Gastroesophageal sphincter (tissue), 4 donors: Measurements from ENCODE around the gene LDB2. TPM values are rescaled to one million over a fixed set of nuclear protein-coding genes. Genes with fewer than 3 reads are reported as not detected.

Experiments
- ATAC-seq: fragments of 150-250 bp; one replicate; pipeline ENCODE4 v1.9.1; 2016; ENCODE audit warnings: mild to moderate bottlenecking, moderate library complexity
- H3K27ac ChIP-seq, 4 donors: fragments of 200-600 bp; sonication (generic) in 3 of 4; 1 replicate in 3 of 4; 2 replicates in 1 of 4; pipeline ENCODE4 v1.5.1; 2016 to 2019
- H3K27me3 ChIP-seq: fragments of 200-600 bp; sonication (generic); one replicate; pipeline ENCODE4 v1.5.1; 2019
- H3K36me3 ChIP-seq, 2 donors: fragments of 200-600 bp; sonication (generic); one replicate each; pipeline ENCODE4 v1.5.1; 2019; ENCODE audit warnings: control low read depth in 1 of 2
- H3K4me1 ChIP-seq, 3 donors: fragments of 200-600 bp; sonication (generic); 1 replicate in 2 of 3; 2 replicates in 1 of 3; pipeline ENCODE4 v1.5.1; 2016 to 2019; ENCODE audit warnings: control low read depth in 2 of 3
- H3K4me3 ChIP-seq, 2 donors: fragments of 200-600 bp; sonication (generic); one replicate each; pipeline ENCODE4 v1.5.1; 2019; ENCODE audit warnings: mild to moderate bottlenecking in 1 of 2, moderate library complexity in 1 of 2
- H3K9me3 ChIP-seq, 3 donors: fragments of 200-600 bp; sonication (generic); one replicate each; pipeline ENCODE4 v1.5.1; 2017 to 2019; ENCODE audit warnings: control low read depth in 2 of 3
- CTCF ChIP-seq, 4 experiments: fragments of 200-600 bp in 2 of 4; fragments of 450-650 bp in 2 of 4; sonication (generic) in 1 of 4; IDR thresholded peaks; one replicate each; pipeline ENCODE4 v1.5.1; 2017 to 2019; ENCODE audit warnings: antibody characterized with exemption in 4 of 4, mild to moderate bottlenecking in 2 of 4, moderate library complexity in 2 of 4
- EP300 ChIP-seq: sonication (generic); formaldehyde crosslinking; IDR thresholded peaks from one replicate; pipeline ENCODE4 v1.6.1; 2017; ENCODE audit warnings: antibody characterized with exemption, mild to moderate bottlenecking
- POLR2A ChIP-seq, 2 donors: fragments of 450-650 bp; IDR thresholded peaks; one replicate each; pipeline ENCODE4 v1.6.1; 2017; ENCODE audit warnings: antibody characterized with exemption in 2 of 2, mild to moderate bottlenecking in 2 of 2, moderate library complexity in 1 of 2
- POLR2AphosphoS5 ChIP-seq: sonication (generic); formaldehyde crosslinking; IDR thresholded peaks from one replicate; pipeline ENCODE4 v1.6.1; 2017; ENCODE audit warnings: antibody characterized with exemption
- WGBS, 2 donors: methylation state at CpG; one replicate each; pipeline ENCODE4 v1.1.5; 2018; ENCODE audit warnings: low coverage in 1 of 2; 5-methylcytosine and 5-hydroxymethylcytosine counted together
- total RNA-seq, 4 donors: library from RNA; depleted of rRNA; stranded (reverse); fragments of >200 nt; gene quantifications; one replicate each; pipeline ENCODE4 v1.1.0, GENCODE V29; 2016

Gene LDB2
- total RNA-seq, 4 donors from 2014 or later, result 23.6 to 29.6 (median 28.3) TPM

DNA sequence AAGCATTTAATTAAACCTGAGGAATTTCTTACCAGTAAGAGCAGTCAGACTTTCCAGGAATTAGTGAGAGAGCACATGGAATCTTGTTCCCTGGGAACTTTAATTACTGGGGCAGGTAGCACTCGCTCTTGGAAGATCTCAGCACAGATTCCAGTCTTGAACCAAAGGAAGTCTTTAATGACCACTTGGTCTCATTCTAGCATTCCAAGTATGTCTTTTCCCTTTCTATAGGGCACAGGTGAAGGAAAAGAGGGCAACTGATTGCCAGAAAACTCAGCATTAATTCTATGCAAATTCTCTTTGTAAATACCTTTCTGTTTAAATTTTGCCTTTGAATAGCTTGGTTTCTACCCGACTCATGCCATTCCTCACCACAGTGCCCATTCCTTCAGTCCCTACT lies 236.6 kb downstream of the LDB2 start:
- peaks cover 0 to 7% (median 0%) of the 10 kb centered on the region in 3 donors for H3K4me1 ChIP-seq

GRCh38 chr4:16660656-16661055 lies 237.8 kb downstream of the LDB2 start:
- H3K4me1 ChIP-seq, result peaks cover 0 to 7% (median 0%) of the 10 kb centered on the region in 3 donors
- no peaks in the 10 kb centered on the region for H3K27me3 ChIP-seq
- no peak overlapping the region for H3K27ac ChIP-seq
- TF ChIP-seq POLR2AphosphoS5 (no peak), EP300 (no peak), POLR2A (IDR thresholded peaks at IDR 0.05) (no peak), CTCF (IDR thresholded peaks at IDR 0.05) (no peak)
- no peaks in the 10 kb centered on the region for H3K36me3 ChIP-seq
- 100% methylated on average over 2 of the region's 2 CpGs for WGBS, 2 donors
- no peaks in the 10 kb centered on the region for H3K9me3 ChIP-seq
- H3K4me3 ChIP-seq, result no peak overlapping the region
- ATAC-seq, result no peak

More for the DNA sequence above, 236.6 kb downstream of the LDB2 start:
- WGBS, 2 donors, result 90 to 95% methylated on average over 2 of the region's 2 CpGs
- Histone ChIP-seq H3K9me3 (no peaks in the 10 kb centered on the region), H3K36me3 (no peaks in the 10 kb centered on the region), H3K27ac (no peak overlapping the region), H3K4me3 (no peak overlapping the region), H3K27me3 (no peaks in the 10 kb centered on the region)
- ATAC-seq, result no peak
- no peak for TF ChIP-seq POLR2AphosphoS5
- TF ChIP-seq EP300, result no peak
- TF ChIP-seq POLR2A (IDR thresholded peaks at IDR 0.05), result no peak
- TF ChIP-seq CTCF (IDR thresholded peaks at IDR 0.05), result no peak

DNA sequence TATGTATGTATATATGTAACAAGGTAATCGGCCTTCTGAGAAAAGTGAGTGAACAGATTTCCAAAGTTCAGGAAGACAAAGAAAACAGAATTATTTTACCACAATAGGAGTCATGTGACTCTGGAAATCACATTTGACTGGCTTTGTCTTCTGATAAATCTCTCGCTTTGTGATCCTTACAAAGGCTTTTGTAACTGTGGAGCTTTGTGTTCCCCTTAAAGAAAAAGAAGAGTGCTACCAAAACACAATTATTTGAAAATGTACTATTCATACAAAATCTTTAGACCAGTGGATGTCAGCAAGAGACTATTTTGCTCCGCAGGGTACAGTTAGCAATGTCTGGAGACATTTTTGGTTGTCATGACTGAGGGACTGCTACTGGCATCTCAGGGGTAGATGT lies 238.8 kb downstream of the LDB2 start:
- Histone ChIP-seq H3K27me3 (no peaks in the 10 kb centered on the region), H3K4me1 (peaks cover 0 to 7% (median 0%) of the 10 kb centered on the region in 3 donors), H3K27ac (no peak overlapping the region), H3K4me3 (no peak overlapping the region), H3K36me3 (no peaks in the 10 kb centered on the region), H3K9me3 (no peaks in the 10 kb centered on the region)
- ATAC-seq, result no peak
- WGBS, 2 donors, result 72 to 89% methylated on average over 3 of the region's 3 CpGs
- TF ChIP-seq EP300 (no peak), CTCF (IDR thresholded peaks at IDR 0.05) (no peak), POLR2AphosphoS5 (no peak), POLR2A (IDR thresholded peaks at IDR 0.05) (no peak)

- no peak overlapping the region for H3K4me3 ChIP-seq
- no peak overlapping the region for H3K27ac ChIP-seq
- TF ChIP-seq POLR2AphosphoS5, result no peak
- TF ChIP-seq CTCF (IDR thresholded peaks at IDR 0.05), result no peak
- no peak for TF ChIP-seq POLR2A (IDR thresholded peaks at IDR 0.05)
- no peak for TF ChIP-seq EP300
- no peaks in the 10 kb centered on the region for H3K36me3 ChIP-seq
- no peaks in the 10 kb centered on the region for H3K27me3 ChIP-seq
- no peak for ATAC-seq
- WGBS, 2 donors, result 34 to 40% methylated on average over 6 of the region's 6 CpGs
- no peaks in the 10 kb centered on the region for H3K9me3 ChIP-seq
- peaks cover 0 to 11% (median 4%) of the 10 kb centered on the region in 3 donors for H3K4me1 ChIP-seq
Measured at GRCh38 chr4:16659079-16659478, 239.4 kb downstream of the LDB2 start.

DNA sequence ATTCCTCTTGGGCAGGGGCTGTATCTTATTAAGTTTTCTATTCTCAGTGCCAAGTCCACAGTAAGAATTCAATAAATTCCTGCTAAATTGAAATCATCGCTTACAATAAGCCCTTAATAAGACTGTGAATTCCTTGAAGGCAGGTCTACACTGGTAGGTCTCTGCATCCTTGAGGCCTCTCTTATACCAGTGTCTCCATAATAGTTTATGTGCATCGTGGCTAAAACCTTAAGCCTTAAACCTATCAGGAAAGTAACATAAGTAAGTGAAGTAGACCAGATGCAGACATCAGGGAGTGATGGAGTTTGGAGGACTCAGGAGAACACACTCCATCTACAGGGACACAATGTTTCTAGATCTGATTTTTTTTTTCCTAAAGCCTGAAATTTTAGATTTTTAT lies 240.3 kb downstream of the LDB2 start:
- 74 to 95% methylated on average over 2 of the region's 2 CpGs for WGBS, 2 donors
- Histone ChIP-seq H3K27me3 (no peaks in the 10 kb centered on the region), H3K27ac (no peak overlapping the region), H3K4me1 (peaks cover 1 to 20% (median 11%) of the 10 kb centered on the region in 3 donors), H3K9me3 (no peaks in the 10 kb centered on the region), H3K4me3 (no peak overlapping the region), H3K36me3 (no peaks in the 10 kb centered on the region)
- TF ChIP-seq EP300 (no peak), CTCF (IDR thresholded peaks at IDR 0.05) (no peak), POLR2A (IDR thresholded peaks at IDR 0.05) (no peak), POLR2AphosphoS5 (no peak)
- ATAC-seq, result no peak
